SH-SY5Y (cell line): ENCODE measurements around the gene MYO10.

Experiments
- GATA2 ChIP-seq: IDR thresholded peaks from 2 replicates; pipeline ENCODE4 v1.6.1; 2011; ENCODE audit warnings: mild to moderate bottlenecking, low read depth, low read length
- GATA3 ChIP-seq: IDR thresholded peaks from 2 replicates; pipeline ENCODE4 v1.6.1; 2011; ENCODE audit warnings: low read depth, mild to moderate bottlenecking, low read length, moderate library complexity

DNA sequence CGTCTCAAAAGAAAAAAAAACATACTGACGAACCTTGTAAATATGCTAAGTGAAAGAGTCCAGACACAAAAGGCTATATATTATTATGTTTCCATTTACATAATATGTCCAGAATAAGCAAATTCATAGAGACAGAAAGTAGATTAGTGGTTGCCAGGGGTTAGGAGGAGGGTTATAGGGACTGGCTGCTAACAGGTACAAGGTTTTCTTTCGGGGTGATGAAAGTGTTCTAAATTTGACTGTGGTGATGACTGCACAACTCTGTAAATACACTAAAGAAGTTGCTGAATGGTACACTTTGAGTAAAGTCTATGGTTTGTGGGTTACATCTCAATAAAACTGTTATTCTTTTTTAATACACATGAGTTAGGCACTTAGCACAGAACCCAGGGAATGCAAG is 98.8 kb downstream of the MYO10 start:
- no peak for TF ChIP-seq GATA2
- TF ChIP-seq GATA3, result no peak
